ENCODE results near the gene KLF15.
A peak's percentile ranks its signal among the peaks of the same experiment; 100 is the strongest.

The KLF15 gene

GRCh38 chr3:126309165-126309564 lies 48.0 kb downstream of the KLF15 start:
- Histone ChIP-seq H3K36me3 (no peaks in the 10 kb centered on the region), H3K4me2 (no peak overlapping the region), H3K4me3 (no peak overlapping the region)

DNA sequence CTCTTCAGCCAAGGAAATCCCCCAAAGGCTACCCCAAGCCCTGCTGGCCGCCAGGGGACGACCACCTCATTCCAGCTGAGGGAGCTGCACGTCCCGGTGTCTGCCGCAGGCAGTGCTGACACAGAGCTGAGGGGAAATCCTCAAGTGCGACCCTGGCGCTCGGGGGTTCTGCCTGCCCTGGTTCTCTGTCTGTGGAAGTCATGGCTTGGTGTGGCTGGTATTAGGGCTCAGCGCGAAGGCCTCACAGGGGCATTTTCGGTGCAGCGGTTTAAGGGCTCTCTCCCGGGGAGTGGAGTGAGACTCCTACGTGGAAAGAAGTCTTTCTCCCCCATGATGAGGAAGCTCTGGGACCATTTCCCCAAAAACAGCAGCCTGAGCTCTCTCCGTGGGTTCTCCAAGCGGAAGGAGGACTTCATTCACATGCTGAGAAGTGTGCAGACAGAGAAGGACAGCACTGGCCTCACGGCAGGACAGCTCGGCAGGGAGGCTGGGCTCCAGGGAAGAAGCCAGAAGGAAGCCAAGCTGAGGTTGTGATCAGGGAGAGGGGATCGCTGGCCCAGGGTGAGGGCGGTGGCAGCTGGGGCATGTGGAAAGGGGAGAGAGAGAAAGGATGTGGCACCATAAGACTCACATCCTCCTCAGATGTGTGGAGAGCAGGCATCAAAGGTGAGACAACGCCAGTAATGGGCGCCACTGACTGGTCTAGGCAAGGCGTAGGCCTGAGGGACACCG lies 48.6 kb downstream of the KLF15 start:
- Histone ChIP-seq H3K4me3 (no peak overlapping the region), H3K4me2 (no peak overlapping the region), H3K27ac (no peak overlapping the region), H4K20me1 (no peaks in the 10 kb centered on the region), H3K9me3 (peaks cover 4% of the 10 kb centered on the region), H3K27me3 (no peaks in the 10 kb centered on the region), H3K4me1 (peaks cover 11% of the 10 kb centered on the region), H3K9ac (no peak overlapping the region), H3K36me3 (no peaks in the 10 kb centered on the region)
- TF ChIP-seq Cebpa-rat (IDR thresholded peaks at IDR 0.05): no peak

More at GRCh38 chr3:126309165-126309564, 48.0 kb downstream of the KLF15 start:
- TF ChIP-seq Cebpa-rat (IDR thresholded peaks at IDR 0.05): no peak
- peaks cover 3% of the 10 kb centered on the region for H3K9me3 ChIP-seq
- H3K27ac ChIP-seq: no peak overlapping the region
- no peak overlapping the region for H3K9ac ChIP-seq
- H3K4me1 ChIP-seq: peaks cover 11% of the 10 kb centered on the region
- no peaks in the 10 kb centered on the region for H3K27me3 ChIP-seq
- H4K20me1 ChIP-seq: no peaks in the 10 kb centered on the region

- Histone ChIP-seq H3K27ac (no peak overlapping the region), H4K20me1 (no peaks in the 10 kb centered on the region), H3K9me3 (peaks cover 10% of the 10 kb centered on the region), H3K27me3 (no peaks in the 10 kb centered on the region), H3K4me1 (peaks cover 11% of the 10 kb centered on the region), H3K4me3 (no peak overlapping the region), H3K36me3 (no peaks in the 10 kb centered on the region), H3K4me2 (no peak overlapping the region), H3K9ac (no peak overlapping the region)
- TF ChIP-seq Cebpa-rat (IDR thresholded peaks at IDR 0.05): no peak
Measured at GRCh38 chr3:126307591-126308393, 49.4 kb downstream of the KLF15 start.

DNA sequence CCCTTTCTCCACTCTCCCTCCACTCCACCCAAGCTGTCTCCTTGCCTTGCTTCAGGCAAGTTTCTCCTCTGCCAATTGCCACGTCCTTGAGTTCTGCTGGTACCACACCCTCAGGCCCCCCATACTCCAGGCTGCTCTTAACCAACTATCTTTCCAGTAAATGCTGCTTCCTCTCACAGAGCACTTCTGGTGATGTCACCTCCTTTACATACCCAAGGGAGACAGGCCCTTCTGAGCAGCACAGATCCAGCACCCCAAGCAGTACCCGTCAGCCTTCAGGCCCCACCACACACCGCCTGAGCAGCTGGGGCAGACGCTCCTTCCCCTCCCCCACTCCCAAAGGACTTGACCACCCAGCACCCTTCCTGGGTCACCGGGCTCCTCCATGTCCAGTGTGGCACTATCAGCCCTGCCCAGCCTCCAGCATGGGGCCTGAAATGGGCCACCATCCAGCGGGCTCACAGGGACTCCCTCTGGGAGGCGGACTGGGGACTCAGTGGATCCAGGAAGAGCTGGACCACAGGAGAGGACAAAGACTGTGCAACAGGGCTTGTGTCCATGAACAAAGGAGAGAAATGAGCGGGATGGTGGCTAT lies 50.2 kb downstream of the KLF15 start:
- peaks cover 11% of the 10 kb centered on the region for H3K4me1 ChIP-seq
- H3K36me3 ChIP-seq: no peaks in the 10 kb centered on the region
- H3K9me3 ChIP-seq: peaks cover 10% of the 10 kb centered on the region
- no peak for TF ChIP-seq Cebpa-rat (IDR thresholded peaks at IDR 0.05)
- peak overlapping the region; percentile 44; the same call in 1 of the 2 replicates for H3K27ac ChIP-seq
- no peaks in the 10 kb centered on the region for H3K27me3 ChIP-seq
- H4K20me1 ChIP-seq: no peaks in the 10 kb centered on the region
- no peak overlapping the region for H3K9ac ChIP-seq
- H3K4me3 ChIP-seq: no peak overlapping the region
- peak overlapping the region; percentile 63 for H3K4me2 ChIP-seq

- H3K4me1 ChIP-seq: peaks cover 11% of the 10 kb centered on the region
- no peaks in the 10 kb centered on the region for H3K27me3 ChIP-seq
- H3K36me3 ChIP-seq: no peaks in the 10 kb centered on the region
- no peaks in the 10 kb centered on the region for H4K20me1 ChIP-seq
- peak overlapping the region; percentile 63 for H3K4me2 ChIP-seq
- peak overlapping the region; percentile 44; the same call in 1 of the 2 replicates for H3K27ac ChIP-seq
- TF ChIP-seq Cebpa-rat (IDR thresholded peaks at IDR 0.05): no peak
- no peak overlapping the region for H3K9ac ChIP-seq
- peaks cover 10% of the 10 kb centered on the region for H3K9me3 ChIP-seq
- H3K4me3 ChIP-seq: no peak overlapping the region
Measured at GRCh38 chr3:126306397-126306796, 50.8 kb downstream of the KLF15 start.

- no peak overlapping the region for H3K4me3 ChIP-seq
- H3K36me3 ChIP-seq: no peaks in the 10 kb centered on the region
- peaks cover 11% of the 10 kb centered on the region for H3K4me1 ChIP-seq
- no peaks in the 10 kb centered on the region for H3K27me3 ChIP-seq
- TF ChIP-seq Cebpa-rat (IDR thresholded peaks at IDR 0.05): no peak
- no peak overlapping the region for H3K27ac ChIP-seq
- no peak overlapping the region for H3K9ac ChIP-seq
- no peaks in the 10 kb centered on the region for H4K20me1 ChIP-seq
- H3K9me3 ChIP-seq: peaks cover 10% of the 10 kb centered on the region
- no peak overlapping the region for H3K4me2 ChIP-seq
Measured at GRCh38 chr3:126305427-126305826, 51.8 kb downstream of the KLF15 start.

DNA sequence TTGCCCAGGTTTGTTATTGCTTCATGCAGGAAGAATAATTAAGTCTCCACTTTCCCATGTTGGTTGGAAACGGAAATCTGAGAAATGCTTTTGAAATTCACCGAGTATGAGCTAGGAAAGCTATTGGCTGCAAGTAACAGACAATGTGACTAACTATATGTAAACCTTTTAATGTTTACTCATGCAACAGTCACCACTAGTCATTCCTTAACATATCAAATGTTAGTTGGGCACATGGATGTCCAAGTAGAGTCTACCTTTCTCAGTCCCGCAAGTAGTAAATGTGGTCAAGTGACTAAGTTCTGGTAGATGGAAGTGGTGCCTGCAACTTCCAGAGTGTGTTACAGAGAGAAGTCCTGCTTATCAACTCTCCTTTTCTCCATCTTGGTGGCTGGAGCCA lies 52.5 kb downstream of the KLF15 start:
- TF ChIP-seq Cebpa-rat (IDR thresholded peaks at IDR 0.05): no peak

GRCh38 chr3:126304291-126304690 lies 52.9 kb downstream of the KLF15 start:
- H3K4me3 ChIP-seq: no peak overlapping the region
- peaks cover 11% of the 10 kb centered on the region for H3K4me1 ChIP-seq
- no peak overlapping the region for H3K27ac ChIP-seq
- no peak overlapping the region for H3K4me2 ChIP-seq
- no peaks in the 10 kb centered on the region for H3K27me3 ChIP-seq
- no peak overlapping the region for H3K9ac ChIP-seq
- peaks cover 10% of the 10 kb centered on the region for H3K9me3 ChIP-seq
- no peak for TF ChIP-seq Cebpa-rat (IDR thresholded peaks at IDR 0.05)
- no peaks in the 10 kb centered on the region for H4K20me1 ChIP-seq
- no peaks in the 10 kb centered on the region for H3K36me3 ChIP-seq

More for the DNA sequence above, 52.5 kb downstream of the KLF15 start:
- Histone ChIP-seq H3K9me3 (peaks cover 10% of the 10 kb centered on the region), H3K27ac (no peak overlapping the region), H3K4me2 (no peak overlapping the region), H3K9ac (no peak overlapping the region), H3K36me3 (no peaks in the 10 kb centered on the region), H4K20me1 (no peaks in the 10 kb centered on the region), H3K4me1 (peaks cover 11% of the 10 kb centered on the region), H3K27me3 (no peaks in the 10 kb centered on the region), H3K4me3 (no peak overlapping the region)

- H3K4me3 ChIP-seq: no peak overlapping the region
- H3K9ac ChIP-seq: no peak overlapping the region
Measured at GRCh38 chr3:126303272-126303671, 53.9 kb downstream of the KLF15 start.

More at GRCh38 chr3:126303272-126303671, 53.9 kb downstream of the KLF15 start:
- TF ChIP-seq Cebpa-rat (IDR thresholded peaks at IDR 0.05): no peak
- Histone ChIP-seq H3K4me2 (no peak overlapping the region), H4K20me1 (no peaks in the 10 kb centered on the region), H3K36me3 (no peaks in the 10 kb centered on the region), H3K4me1 (peaks cover 11% of the 10 kb centered on the region), H3K27me3 (no peaks in the 10 kb centered on the region), H3K27ac (no peak overlapping the region), H3K9me3 (peaks cover 10% of the 10 kb centered on the region)
